ENCODE measurements around the gene PTPN23.

DNA sequence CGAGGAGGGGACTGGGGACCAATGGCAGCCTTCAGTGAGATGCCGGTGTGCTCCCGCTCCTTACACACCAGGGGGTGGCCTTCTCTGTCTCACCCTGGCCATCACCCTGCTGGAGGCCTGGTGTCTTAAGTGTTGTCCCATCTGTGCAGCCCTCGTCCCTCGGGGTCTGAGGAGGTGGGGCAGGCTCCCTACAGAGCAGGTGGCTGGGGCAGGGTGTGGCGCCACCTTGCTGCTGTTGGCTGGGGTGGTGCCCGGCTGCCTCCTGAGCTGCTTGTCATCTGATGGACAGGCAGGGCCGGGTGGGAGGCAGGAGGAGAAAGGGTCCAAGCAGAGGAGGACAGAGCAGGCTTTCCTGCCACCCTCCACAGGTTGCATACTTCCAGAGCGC is 25.9 kb downstream of the PTPN23 start:
- TF ChIP-seq, protein P1, sequence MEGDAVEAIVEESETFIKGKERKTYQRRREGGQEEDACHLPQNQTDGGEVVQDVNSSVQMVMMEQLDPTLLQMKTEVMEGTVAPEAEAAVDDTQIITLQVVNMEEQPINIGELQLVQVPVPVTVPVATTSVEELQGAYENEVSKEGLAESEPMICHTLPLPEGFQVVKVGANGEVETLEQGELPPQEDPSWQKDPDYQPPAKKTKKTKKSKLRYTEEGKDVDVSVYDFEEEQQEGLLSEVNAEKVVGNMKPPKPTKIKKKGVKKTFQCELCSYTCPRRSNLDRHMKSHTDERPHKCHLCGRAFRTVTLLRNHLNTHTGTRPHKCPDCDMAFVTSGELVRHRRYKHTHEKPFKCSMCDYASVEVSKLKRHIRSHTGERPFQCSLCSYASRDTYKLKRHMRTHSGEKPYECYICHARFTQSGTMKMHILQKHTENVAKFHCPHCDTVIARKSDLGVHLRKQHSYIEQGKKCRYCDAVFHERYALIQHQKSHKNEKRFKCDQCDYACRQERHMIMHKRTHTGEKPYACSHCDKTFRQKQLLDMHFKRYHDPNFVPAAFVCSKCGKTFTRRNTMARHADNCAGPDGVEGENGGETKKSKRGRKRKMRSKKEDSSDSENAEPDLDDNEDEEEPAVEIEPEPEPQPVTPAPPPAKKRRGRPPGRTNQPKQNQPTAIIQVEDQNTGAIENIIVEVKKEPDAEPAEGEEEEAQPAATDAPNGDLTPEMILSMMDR (IDR thresholded peaks at IDR 0.05), result no peak
- no peak for TF ChIP-seq POLR2A (IDR thresholded peaks at IDR 0.05)

All from body of pancreas (tissue), 4 donors.